NCI-H82 treated with DMSO at 0.1 percent for 48 hours (cell line): ENCODE data around the gene NFKB1.

Source experiments
- DNase-seq: peaks from one replicate; lab custom pipeline; 2025; ENCODE audit not compliant: unreplicated experiment; lab: John Stamatoyannopoulos, UW

Gene NFKB1

DNA sequence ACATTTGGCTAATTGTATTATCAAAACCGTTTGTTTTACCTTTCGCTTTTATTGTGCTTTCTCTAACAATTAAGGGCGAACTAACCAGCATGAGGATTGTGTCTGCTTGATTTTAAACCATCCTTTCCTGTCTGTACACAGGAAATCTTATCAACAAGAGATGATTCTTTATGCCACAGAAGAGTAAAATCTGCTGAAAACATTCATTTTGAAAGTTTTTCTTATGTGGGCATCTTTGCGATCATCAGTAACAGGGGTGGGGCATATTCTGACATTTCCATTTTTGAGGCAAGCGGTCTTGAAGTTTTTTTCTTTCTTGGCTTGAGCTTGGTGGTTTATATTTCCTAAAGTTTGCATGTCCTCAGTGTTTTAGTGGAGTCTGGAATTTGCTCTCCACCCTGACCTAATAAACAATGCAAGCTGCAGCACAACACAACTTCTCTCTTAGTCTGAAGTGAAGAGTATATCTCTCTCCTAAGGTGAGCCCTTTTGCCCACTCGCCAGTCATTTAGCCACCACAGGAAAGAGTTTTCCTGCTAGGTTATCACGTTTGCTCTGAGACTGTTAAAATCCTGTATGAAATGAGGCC, 26.6 kb downstream of the NFKB1 start:
- DNase-seq, result no peak

DNA sequence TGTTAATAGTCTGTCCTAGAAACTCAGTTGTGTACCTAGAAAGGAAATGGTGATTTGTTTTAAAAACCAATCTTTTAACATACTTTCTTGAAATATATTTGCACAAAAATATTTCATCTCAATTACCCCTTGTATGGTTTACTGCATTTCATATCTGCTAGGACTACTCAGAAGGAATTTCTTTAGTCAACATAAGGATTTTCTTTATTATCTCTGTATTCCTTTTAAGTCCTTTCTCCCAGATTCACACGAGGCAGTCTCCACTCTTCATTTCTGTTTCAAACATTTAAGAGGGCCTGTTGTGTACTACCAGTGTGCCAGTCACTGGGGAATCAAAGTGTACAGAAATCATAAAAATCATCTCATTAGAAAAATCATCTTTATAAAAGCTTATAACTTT, 28.8 kb downstream of the NFKB1 start:
- no peak for DNase-seq

DNA sequence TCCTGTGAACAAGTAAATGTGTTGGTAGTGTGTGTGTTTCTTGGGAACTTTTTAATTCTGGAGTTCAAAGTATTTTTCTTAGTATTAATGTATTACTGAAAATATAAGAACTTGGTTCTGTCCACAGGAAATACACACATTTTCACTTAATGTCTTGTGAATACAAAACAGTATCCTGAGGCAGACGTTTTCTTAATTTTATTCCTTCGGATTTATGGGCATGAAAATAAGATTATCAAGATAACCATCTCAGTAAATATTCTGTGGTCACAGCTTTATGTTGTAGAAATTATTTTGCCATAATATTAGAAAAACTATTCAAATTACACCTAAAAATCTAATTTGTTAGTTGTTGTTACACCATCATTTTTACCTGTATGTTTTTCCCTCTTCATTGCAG, 29.8 kb downstream of the NFKB1 start:
- no peak for DNase-seq

DNA sequence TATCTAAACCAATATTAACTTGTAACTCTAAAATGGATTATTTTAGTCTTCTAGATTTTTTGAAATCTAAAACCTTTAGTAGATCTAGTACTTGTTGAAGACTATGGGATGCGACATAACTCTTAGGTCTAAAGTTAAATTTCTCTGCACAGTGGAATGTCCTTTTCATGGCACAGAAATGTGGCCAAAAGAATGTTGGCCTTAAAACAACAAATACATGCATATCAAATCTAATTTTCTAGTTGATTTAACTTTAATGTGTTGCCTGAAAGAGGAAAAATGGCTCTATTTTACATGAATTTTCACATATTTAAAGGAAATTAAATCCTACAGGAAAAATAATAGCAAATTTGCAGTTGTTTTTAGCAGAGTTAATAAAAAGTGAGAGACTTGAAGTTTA, 30.3 kb downstream of the NFKB1 start:
- DNase-seq, result no peak

DNA sequence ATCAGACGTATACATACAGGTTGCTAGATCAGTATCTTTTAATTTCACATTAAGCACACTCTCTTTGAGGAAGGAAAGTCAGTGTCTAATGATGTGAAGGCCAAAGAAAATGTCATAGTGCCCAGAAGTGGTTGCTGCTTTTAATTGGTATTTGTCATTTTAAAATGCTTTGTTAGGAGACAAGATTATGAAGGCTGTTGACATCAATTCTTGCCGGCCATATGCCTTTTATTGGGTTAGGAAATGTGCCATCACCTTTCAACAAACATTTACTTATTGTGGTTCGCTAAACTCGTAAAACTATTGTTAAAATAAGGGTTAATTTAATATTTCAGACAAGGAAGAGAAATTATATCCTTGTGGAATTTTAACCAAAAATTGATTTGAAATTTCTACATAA, 32.2 kb downstream of the NFKB1 start:
- no peak for DNase-seq

DNA sequence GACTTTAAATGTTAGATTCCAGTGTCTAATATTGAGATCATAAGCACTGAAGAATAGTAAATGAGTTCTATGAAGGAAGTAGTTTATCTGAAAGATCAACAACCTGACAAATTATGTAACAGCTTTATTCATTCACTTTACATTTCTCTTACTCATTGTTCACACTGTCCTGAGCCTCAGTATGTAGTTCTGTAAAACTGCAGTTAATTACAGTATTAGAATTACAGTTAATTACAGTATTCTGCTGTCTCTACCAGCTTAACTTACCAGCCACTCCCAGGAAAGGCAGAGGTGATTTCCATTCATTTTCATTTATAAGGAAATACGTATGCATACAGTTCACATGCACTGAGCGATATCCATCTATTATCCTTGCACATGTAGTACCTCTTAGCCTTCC, 32.7 kb downstream of the NFKB1 start:
- DNase-seq, result no peak

DNA sequence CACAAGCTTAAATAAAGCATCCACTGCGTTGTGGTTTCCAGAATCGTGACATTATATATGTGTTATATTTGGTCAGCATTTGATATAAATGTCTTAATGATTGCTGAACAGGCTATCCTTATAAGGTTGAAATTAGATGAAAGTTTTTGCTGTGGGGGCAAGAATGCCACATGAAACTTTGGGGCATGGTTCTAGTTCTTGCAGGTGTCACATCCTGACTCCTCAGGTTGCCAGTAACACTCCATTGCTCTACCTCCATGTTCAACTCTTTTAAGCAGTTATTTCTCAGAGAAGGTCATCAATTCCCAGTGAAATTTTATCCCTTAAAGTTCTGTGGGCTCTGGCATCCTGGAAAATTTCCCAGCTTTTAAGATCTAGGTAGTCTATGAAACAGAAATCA, 33.7 kb downstream of the NFKB1 start:
- no peak for DNase-seq

DNA sequence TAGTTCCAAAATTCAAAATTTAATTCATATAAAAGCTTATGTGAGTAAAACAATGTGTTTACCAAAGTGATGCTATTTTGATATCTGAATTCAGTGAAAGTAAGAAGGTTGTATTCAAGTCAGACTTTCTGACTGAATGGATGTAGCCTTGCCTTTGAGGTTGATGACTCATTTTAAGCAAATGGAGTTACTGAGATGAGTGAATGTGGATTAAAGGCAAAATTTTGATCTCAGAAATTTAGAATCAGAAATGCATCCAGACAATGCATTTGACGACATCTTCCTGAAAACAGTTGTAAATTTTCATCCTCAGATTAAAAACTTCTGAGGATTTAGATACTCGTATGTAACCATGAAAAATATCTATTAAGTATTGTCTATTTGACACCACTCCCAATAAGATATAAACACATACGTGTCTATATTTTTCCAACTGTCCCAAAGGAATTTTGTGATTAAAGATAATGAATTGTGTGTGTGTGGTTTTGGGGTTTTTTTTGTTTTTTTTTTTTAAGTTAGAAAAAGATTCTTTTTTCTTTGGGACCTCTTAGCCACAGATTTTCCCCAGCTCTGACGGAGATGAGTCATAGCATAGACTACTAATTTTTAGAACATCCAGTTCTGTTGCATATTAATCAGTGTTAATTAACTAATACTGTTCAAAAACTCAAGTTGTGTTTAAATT, 34.4 kb downstream of the NFKB1 start:
- no peak for DNase-seq

DNA sequence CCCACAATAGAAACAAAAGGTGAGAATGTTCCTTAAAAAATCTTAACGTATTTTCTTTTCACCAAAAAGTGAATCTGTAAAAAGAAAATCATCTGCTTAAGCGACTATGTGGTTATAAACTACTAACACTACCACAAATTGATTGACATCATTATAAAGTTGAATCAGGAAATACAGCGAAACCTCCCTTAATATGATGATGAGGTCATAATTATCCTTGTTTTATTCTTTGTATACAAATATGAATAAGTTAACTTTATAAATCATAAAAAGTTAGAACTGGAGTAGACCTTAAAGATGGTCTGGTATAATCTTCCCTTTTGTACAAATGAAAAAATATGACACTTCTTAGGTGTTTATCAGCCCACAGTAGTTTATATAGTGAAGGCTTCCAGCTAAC, 35.6 kb downstream of the NFKB1 start:
- DNase-seq, result no peak

DNA sequence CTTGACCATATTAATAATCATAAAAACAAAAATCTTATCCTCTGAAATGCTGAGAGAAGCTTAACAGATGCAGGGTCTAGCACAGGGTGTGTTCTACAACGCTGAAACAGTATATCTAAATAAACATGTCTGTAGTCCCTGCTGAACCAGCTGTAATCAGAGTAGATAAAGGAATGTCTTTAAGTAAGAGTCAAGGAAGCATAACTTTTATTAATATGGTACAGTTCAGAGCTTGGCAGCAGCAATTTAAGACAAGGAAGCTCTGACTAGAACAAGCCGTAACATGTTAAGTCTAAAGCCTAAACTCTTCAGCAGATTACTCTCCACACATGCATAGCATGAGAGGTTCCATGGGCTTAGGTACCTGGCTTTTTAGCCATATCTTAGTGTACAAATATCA, 36.1 kb downstream of the NFKB1 start:
- DNase-seq, result no peak

DNA sequence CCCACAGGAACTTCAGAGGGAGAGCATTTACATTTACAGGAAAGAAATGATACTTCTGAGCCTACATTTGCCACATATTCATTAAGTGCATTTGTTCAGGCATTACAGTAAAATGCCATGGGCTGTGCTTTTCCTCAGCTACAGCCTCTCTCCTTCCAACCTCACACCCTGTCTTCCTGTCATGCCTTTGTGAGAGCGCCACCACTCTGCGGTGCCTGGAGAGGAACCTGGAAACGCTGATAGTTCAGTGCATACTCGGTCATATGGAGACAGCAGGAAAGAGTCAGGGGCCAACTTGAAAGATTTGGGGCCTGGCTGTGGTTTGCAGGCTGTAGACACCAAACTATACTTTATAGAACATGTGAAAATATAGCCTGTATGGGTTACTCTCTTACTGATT, 40.5 kb downstream of the NFKB1 start:
- no peak for DNase-seq

DNA sequence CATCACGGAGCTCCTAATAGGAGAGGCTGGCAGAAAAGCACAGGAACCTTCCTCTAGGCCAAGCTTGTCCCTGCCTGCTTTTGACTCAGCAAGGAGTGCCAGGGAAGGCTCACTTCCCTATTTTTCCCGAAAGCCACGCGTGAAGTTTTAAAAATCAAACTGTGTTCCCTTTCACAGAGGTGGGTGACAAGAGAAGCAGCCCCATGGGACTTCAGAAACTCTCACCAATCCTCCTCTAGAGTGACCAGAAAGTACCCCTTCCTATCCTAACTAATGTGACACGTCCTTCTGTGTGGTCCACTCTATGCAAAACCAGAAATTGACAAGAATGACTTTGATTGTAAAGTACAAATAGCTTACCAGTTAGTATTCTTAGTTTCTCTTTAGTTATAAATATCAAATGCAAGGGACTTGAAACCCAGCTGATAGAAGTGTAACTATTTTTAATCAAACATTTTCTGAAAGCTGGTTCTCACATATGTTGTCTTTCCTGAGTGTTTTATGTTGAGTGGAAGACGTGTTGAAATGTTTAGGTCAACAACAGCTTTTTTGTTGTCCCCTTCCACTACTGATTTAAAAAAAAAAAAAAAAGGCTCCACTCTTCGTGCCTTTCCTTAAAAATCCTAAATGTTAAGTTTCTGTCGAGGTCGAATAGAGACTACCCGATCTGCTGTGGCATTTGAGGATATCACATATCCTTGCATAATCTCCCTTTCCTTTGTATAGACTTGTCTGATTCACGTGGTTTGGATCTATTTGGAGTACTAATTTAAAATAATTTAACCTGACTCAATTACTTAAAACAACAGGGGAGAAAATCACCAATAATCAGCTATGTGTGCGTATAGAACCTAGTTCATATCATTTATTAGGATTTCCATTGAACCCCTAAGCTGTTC, 42.1 kb downstream of the NFKB1 start:
- DNase-seq, result no peak

DNA sequence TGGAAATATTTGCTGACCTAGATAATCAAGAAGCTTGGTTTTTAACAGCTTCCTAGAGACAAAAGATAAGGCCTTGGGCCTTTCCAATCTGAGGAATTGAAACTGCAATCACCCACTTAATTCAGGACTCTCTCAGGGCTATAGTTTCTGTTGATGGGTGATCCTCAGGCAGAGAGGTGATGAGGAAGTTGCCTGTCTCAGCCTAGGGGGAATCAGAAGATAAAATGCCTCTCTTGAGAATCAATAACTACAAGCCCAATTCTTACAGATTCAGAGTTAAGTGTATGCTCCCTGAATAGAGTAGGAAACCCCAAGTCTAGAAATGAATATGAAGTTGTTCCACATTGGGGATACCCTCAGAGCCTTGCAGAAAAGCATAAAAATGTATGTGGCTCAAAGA, 45.5 kb downstream of the NFKB1 start:
- DNase-seq, result no peak

DNA sequence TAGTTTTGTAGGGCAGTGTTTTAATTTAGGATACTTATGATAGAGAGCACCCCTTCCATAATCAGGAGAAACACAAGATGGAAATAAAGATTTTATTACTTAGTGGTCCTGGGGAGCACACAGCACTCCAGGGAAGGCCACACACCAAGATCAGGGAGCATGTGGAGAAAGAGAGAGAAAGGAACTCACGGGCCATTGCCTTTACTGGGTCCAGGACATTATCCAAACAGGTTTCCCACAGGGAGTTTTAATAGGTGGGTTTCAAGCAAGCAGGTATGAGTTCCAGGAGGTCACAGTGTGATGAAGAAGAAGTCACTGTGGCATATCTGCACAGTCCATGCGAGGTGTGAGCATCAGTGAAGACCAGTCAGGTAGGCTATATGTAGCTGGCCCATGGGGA, 46.8 kb downstream of the NFKB1 start:
- DNase-seq, result no peak

DNA sequence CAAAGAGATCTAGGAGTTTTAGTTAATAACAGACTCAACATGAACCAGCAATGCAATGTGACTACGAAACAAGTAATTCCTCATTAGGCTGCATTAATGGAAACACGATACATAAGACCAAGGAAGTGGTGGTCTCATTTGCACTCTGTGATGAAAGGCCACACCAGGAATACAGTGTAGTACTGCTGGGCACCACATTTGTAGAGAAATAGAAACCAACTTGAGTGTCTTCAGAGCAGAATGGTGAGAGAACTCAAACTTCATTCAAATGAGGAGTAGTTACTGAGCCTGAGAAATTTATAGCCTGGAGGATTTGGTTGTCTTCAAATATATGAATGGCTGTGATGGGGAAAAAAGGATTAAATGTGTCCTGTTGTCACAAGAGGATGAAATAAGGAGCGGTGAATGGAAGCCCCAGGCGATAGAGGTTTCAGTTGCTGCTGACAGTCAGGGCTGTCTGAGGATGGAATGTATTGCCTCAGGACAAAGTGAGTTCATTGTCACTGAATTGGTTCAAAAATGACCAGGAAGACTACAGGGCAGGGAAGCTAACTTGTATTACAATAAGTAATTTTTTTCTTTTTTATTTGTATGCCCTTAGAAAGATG, 50.9 kb downstream of the NFKB1 start:
- no peak for DNase-seq

DNA sequence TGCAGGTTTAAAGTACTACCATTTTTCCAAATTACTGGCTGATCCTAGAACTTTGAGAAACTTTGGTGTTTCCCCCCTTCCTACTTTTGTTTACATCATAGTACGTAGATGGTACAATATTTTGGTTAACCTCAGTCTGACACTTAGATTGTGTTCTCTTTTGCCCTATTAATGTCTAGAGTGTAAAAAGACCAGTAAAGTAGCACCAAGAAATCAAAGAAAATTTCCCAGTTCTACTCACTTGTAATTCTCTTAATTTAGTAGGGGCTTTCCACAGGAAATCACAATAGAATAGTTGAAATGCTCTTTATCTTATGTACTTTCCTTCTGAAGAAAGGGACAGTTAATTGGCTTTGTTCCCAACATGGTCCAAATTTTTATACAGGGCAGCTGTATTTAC, 51.6 kb downstream of the NFKB1 start:
- DNase-seq, result no peak

DNA sequence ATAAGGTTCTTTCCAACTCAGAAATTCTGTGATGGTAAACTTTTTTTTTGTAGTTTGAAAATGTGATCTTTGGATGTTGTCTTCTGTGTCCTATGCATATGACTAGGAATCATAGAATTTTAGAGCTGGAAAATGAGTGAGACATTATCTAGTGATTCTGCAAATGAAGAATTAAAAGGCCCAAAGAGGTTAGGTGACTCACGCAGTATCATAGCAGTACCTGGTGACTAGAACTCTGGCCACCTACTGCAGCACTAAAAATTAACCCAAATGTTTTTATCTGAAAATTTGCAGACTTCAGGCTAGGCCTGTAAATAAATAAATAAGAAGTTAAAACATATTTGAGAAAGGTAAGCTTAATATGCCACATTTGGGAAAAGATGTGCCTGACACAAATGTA, 52.8 kb downstream of the NFKB1 start:
- DNase-seq, result no peak

DNA sequence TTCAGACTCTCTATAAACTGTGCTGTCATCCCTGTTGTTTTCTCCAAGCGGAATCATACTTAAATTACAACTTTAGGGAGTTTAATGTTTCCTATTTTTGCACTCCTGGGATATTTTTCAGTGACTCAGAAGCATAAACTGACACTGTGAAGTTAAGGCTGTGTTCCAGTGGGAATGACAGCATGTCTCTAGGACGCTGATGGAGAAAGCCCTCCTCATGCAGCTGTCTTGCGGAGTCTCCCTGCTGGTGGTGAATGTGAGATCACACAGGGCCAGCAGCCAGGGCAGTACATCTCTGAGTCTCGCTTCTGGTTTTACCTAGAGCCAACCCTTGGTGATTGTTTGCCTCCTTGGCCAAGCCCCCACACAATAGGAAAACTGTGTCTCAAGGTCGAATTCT, 53.3 kb downstream of the NFKB1 start:
- no peak for DNase-seq

DNA sequence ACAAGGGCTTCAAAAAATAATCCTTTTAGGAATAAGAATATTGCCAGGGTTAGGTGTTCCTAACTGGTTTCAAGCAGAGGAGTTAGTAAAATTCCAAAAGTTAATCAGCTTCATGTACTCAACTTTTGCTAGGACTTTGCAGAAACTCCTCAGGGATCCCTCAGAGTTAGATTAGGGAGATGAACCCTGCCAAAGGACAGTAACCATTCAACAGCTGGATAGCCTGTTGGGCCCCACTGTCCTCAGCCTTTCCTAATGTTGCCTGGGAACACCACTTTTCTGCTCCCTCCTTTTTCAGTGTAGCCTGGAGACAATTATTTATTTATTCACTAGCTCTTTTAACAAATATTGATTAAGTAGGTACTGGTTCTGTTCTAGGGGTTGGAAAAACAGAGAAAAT, 53.8 kb downstream of the NFKB1 start:
- DNase-seq, result no peak

DNA sequence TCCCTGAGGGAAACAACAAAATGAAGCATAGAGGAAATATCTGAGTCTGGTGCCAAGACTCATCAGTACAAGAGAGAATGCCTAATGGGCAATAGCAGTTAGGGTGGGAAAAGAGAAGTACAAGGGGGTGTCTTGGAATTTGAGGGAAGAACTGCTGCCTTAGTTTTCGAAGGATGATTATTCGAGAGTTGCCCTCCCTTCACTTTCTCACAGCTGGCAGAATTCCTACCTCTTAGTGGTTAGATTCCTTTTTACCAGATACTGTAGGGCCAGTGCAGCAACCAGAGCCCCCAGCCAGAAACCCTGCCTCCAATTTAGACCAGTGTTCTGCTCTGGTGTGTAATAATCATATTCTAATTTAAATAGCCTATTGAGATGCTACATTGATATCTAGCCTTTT, 56.5 kb downstream of the NFKB1 start:
- DNase-seq, result no peak

DNA sequence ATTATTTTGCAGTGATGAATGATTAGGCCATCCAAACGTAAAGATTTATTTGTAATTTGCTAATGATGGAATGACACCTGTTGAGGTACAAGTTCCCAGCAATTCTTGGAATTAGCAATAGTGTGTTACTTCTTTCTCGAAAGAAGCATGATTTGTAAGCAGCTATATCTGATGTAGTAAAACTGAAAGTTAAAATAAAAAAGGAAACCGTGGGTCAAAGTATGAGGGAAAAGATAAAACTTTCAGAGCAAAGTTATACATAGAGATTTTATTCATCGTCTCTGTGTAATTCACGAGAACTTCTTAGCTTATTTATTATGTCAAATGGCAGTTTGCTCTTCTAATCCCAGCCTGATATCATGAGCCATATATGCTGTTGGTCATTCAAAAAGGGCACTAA, 59.0 kb downstream of the NFKB1 start:
- DNase-seq, result no peak
